GM18519 (cell line): ENCODE data around the gene EIF4E.
"Not testable (repeated sequence)": the region's sequence is repeated elsewhere in the genome, so short reads cannot be mapped to it uniquely, and the experiment has no call there.

Experiments used
- ATAC-seq: cut with Tn5 transposase; IDR thresholded peaks from one replicate; pipeline ENCODE4 v1.9.1; 2021; ENCODE audit warnings: mild to moderate bottlenecking, moderate library complexity; ENCODE audit not compliant: unreplicated experiment, low FRiP score

EIF4E gene

DNA sequence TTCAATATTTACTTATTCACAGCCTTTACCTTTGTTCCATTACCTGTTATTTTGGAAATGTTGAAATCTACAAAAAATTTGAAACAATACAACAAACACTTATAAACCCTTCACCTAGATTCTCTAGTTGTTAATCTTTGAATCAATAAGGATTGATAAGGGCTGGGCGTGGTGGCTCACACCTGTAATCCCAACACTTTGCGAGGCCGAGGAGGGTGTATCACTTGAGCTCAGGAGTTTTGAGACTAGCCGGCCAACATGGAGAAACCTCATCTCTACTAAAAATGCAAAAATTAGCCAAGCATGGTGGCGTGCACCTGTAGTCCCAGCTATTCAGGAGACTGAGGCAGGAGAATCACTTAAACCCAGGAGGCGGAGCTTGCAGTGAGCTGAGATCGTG is 5.9 kb upstream of the EIF4E start:
- not testable (repeated sequence) for ATAC-seq

DNA sequence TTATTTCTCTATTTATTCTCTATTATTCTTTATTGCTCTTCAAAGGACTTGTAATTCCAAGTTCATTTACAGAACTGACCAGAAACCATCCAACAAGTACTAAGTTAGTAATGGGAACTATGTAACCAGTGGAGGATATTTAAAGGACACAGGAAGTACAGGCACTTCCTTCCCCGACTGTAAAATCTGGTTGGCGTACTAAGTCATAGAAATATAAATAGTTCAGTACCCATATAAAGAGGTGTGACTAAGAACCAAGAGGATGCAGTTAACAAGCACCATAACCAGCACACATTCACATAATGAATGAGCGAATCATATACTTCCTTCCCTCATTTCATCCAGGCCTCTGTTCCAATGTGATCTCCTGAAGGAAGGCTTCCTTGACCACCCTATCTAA is 3.6 kb upstream of the EIF4E start:
- peak; percentile 34 for ATAC-seq

- ATAC-seq: no peak
Observed at GRCh38 chr4:98930311-98930865, 1.5 kb upstream of the EIF4E start.

DNA sequence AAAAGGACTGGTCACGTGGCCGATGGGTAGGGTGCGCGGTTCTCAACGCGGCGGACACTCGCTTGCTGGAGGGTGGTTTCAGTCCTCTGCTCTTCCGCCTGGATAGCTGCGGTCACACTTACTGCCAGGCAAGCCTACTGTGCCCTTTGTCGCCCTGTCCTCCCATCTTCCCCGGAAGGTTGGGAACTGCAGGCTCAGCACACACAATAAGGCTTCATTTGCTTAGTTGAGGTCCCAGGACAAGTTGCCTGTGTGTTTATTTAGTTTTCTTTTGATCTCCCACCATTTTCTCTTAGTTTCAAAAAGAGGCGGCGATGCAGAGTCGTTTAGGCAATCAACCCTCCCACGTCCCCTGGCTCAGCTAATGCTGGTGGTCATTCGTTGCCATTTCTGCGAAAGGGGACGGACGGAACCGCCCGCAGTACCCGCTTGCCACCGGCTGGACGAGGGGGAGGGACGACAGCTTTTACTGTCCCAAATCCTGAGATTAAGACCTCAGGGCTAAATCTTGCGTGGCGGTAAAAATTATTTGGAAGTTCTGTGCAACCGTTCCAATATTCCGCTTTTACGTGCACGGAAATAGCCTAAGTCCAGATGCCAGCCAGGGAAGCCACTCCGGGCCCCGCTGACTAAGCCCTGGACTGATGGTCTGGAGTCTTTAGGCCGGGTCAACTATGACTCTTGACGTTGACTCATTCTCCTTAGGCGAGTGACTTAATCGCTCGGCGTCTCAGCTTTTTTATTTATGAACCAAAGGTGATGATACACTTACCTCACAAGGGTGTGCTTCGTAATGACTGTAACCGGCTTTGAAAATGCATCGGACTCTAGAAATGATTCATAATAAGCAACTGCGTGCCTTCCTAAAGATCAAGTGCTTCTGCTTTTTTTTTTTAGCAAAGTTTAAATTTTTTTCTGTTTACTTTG is 671 bp upstream of the EIF4E start:
- ATAC-seq: peak; percentile 60

GRCh38 chr4:98928131-98928504 is 815 bp downstream of the EIF4E start:
- peak; percentile 27 for ATAC-seq

GRCh38 chr4:98926257-98926656 is 2.7 kb downstream of the EIF4E start:
- not testable (repeated sequence) for ATAC-seq

DNA sequence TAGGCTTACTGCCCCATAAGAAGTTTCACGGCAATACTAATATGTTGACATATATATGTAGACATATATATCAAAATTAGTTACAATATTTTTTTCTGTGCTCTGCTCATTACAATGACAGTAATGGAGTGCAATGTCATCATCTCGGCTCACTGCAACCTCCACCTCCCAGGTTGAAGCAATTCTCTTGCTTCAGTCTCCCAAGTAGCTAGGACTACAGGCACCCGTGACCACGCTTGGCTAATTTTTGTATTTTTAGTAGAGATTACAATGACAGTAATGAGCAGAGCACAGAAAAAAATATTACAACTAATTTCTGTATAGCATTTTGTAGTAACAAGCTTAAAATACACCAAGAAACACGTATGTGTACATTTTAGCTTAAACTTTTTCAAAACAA is 7.6 kb downstream of the EIF4E start:
- peak; percentile 45 for ATAC-seq

GRCh38 chr4:98919996-98920395 is 8.9 kb downstream of the EIF4E start:
- no peak for ATAC-seq

DNA sequence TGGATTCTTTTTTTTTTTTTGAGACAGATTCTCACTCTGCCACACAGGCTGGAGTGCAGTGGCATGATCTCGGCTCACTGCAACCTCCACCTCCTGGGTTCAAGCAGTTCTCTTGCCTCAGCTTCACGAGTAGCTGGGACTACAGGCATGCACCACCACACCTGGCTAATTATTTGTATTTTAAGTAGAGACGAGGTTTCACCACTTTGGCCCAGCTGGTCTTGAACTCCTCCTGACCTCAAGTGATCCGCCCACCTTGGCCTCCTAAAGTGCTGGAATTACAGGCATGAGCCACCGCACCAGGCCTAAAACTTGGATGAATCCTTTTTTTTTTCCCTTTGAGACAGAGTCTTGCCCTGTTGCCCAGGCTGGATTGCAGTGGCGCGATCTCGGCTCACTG is 18.2 kb downstream of the EIF4E start:
- not testable (repeated sequence) for ATAC-seq

- ATAC-seq: no peak
Observed at GRCh38 chr4:98909646-98910401, 19.1 kb downstream of the EIF4E start.

DNA sequence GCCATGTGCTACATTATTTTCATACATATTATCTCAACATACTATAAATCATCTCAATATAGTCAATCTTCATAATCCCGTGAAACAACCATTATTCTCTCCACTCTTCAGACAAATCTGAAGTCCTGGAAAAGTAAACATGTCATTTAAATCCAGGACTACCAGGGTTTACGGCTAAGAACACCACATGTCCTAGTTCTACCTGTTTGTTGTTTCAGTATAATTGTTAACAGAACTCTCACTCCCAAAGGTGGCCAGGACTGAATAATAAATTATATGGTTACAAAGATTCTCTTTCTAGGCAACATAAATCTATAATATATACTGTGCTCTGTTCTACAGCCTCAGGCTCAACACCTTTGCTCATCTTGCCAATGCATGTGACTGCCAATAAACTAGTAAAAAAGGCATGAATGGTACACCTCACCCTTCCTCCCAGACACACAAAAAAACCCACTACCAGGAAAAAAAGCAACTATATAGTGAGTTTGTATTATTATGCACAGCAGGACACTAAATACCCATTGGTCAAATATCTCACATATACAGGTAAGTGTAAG is 20.1 kb downstream of the EIF4E start:
- no peak for ATAC-seq

- no peak for ATAC-seq
Observed at GRCh38 chr4:98908182-98908581, 20.8 kb downstream of the EIF4E start.

GRCh38 chr4:98905839-98906238 is 23.1 kb downstream of the EIF4E start:
- no peak for ATAC-seq

GRCh38 chr4:98905297-98905696 is 23.6 kb downstream of the EIF4E start:
- ATAC-seq: no peak

- ATAC-seq: no peak
Observed at GRCh38 chr4:98903963-98904362, 25.0 kb downstream of the EIF4E start.

GRCh38 chr4:98903561-98903960 is 25.4 kb downstream of the EIF4E start:
- ATAC-seq: no peak

- no peak for ATAC-seq
Observed at GRCh38 chr4:98899277-98899676, 29.7 kb downstream of the EIF4E start.

- ATAC-seq: no peak
Observed at GRCh38 chr4:98891478-98892337, 37.2 kb downstream of the EIF4E start.

DNA sequence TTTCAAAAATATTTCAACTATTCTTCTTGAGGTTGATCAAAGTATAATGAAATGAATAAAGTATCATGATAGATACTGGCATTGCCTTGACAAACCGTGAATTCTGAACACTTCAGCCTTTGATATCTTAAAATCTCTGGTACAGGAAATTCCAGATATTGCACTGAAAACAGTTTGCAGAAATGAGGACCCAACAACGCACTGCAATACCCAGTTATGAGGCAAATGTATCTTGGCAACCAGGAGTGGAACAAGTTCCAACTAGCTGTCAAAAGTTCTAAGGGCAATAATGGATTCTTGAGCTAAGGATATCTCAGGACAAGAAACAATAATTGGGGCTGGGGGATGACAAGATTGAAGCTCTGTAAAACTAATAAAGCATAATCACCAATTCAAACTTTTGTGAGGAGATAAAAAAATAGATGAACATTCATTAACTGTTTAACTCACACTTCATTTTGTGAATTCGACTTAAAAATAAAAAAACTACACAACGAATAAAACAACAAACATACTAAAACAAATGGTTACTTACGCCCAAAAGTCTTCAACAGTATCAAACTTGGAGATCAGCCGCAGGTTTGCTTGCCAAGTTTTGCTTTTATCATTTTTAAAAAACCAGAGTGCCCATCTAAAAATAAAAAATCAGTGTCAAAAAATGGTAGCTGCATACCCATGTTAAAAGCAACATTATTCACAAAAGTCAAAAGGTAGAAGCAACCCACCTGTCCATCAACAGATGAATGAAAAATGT is 38.1 kb downstream of the EIF4E start:
- ATAC-seq: no peak
